ENCODE results near the gene LTBP1. TPM values are rescaled to one million over a fixed set of nuclear protein-coding genes. Genes with fewer than 3 reads are reported as not detected.

Gene LTBP1
- polyA plus RNA-seq, 3 donors = 74.7 to 90.0 (median 83.3) TPM

DNA sequence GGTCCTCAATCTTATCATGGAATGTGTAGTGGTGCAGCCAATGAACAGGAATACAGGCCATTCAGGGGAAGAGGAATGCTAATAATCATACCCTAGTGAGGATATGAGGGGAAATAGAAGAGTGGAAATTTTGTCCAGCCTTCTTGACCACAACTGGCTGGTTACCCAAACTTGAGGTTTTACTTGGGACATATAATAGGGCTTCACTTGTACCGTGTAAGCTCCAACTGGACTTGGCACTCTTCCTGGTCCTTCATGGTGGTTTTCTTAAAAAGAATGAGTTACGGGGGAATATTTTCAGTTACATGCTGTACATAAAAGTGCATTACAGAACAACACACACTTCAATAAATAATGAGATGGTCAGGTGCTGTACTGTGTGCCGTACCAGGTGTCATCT lies 294.8 kb downstream of the LTBP1 start:
- DNase-seq (ENCODE audit: low read depth in 3 of 3, low spot score in 2 of 3) = no peak

DNA sequence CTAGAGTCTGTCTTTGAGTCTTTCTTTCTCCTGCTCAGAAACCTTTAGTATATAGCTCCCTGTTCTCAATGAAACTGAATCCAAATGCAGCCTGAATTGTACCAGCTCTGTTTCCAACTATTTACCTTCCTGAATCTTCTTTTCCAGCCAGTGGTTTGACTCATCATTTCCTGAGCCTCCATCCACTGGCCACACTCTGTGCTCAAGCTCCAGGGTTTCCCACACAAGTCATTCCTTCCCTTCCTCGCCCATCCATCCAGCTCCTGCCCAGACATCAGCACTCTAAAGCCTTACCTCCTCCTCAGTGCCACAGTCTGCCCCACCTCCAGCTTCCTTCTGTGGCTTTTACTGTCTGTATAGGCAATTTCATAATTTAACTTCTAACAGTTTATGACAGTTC lies 296.1 kb downstream of the LTBP1 start:
- no peak for DNase-seq (ENCODE audit: low read depth in 3 of 3, low spot score in 2 of 3)

DNA sequence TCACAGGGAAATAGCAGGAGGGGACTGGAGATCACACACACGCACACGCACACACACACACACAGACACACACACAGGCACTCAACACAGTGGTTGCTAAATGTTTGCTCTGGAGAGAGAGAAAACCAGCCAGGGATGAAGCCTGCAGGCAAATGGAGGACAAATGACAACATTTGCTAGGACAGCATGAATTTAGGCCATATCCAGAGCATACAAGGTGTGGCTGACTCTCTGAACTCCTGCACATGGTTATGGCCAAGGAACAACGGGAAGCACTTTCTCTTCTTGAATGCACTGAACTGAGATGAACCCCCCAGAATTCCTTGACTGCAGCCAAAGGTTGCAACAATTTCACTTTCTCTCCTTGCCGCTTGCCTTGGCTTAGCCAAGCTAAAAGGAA lies 299.7 kb downstream of the LTBP1 start:
- DNase-seq (ENCODE audit: low read depth in 3 of 3, low spot score in 2 of 3) = no peak

DNA sequence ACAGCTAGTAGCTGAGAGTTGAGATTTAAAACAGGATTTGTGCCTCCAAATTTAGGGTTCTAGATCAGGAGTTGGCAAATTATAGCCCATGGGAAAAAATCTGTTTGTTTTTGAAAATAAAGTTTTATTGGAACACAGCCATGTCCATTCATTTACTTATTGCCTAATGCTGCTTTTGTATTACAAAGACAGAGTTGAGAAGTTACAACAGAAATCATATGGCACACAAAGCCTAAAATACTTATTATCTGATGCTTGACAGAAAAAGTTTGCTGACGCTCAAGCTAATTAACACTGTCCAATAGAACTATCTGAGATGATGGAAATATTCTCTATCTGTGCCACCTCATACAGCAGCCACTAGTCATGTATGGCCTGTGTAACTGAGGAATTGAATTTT lies 300.6 kb downstream of the LTBP1 start:
- DNase-seq (ENCODE audit: low read depth in 3 of 3, low spot score in 2 of 3) = no peak

DNA sequence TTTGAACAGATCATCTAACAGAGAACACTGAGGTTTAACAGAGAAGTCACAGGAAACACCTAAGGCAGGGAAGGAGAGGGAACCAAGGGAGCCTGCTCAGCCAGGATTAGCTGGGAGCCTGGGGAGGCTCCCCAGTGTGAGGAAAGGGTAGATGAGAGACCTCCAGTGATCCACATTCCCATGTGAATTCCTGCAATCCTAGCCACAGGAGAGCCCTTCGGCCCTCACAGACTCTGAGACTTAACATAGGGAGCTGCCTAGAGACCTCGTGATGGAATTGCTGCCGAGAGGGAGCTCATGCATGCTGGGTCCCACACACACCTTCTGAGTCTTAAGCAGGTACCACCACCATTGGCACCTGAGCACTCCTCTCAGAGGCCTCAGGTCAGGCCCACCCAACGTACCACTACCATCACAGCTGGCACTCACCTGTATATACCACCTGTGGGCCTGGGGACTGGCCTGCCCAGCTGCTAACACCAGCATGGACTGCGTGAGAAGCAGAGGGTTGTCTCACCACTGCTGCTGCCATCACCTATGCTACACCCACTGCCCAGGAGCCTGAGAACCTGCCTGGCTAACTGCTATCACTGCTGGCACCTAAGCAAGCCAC lies 303.8 kb downstream of the LTBP1 start:
- DNase-seq (ENCODE audit: low read depth in 3 of 3, low spot score in 2 of 3) = no peak

DNA sequence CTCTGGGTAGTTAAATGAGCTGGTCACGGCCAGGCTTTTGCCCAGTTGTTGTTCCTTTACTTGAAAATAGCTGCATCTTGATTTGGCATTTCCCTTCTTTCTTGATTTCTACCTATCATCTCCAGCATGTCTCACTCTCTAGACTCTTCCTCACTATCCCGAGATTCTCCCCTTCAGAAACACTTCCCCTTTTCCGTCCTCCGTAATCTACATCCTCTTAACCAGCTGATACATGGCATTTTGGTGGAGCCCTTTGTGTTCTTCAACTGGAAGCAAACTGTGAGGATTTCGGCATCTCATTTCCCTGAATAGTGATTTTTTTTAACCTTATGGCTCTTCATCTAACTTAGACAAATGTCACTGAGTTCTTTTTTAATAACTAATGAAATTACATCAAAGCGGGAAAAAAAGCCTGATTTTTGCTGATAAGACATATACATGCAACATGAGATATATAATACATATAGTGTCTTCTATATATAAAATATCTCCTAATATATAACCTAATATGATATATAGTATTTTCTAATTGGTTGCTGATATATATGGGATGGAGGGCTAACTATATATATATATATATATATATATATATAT lies 309.5 kb downstream of the LTBP1 start:
- no peak for DNase-seq (ENCODE audit: low read depth in 3 of 3, low spot score in 2 of 3)

DNA sequence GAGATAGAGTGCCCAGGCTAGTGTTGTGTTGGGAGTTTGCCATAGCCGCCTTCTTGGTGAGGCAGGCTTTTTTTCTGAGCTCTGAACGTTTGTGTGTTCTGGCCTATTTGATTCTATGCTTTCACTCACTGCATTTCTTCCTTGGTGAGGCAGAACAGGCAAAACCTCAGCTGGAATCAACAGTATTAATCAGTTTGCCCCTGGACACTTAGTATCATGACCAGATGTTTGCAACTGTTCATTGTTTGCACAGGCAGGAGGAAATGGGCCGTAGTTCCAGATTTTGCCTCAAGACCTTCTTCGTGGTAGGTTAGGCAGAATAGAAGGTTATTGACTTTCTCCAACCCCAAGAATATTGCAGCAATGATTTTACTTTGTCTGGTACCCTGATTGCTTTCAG lies 311.6 kb downstream of the LTBP1 start:
- no peak for DNase-seq (ENCODE audit: low read depth in 3 of 3, low spot score in 2 of 3)

DNA sequence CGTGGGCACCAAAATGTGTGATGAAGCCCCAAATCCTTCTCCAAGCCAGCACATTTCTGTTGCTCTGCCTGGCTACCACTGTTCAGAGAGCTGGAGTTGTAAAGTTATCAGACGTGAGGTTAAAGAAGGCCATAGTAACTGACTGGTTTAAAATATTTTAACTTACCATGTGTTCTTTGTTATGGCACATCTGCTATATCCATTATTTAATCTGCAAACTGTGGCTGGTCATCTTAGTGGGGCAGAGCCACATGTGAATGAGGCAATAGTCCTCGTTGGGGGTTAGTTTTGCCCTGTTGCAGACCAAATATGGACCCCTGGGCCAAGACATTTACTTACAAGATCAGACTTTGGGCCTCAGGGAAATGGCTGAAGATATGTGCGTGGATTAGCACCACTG lies 315.3 kb downstream of the LTBP1 start:
- no peak for DNase-seq (ENCODE audit: low read depth in 3 of 3, low spot score in 2 of 3)

DNA sequence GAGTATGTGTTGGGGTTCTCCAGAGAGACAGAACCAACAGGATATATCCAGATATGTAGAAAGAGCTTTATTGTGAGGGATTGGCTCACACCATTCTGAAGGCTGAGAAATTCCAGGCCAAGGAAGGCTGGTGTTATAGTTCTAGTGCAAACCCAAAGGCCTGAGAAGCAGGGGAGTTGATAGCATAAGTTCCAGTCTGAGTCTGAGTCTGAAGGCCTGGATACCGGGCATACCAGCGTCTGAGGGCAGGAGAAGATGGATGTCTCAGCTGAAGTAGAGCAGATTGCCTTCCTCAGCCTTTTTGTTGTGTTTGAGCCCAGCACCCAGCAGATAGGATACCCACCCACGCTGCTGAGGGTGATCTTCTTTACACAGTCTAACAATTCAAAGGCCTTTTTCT lies 318.0 kb downstream of the LTBP1 start:
- DNase-seq (ENCODE audit: low read depth in 3 of 3, low spot score in 2 of 3) = no peak

DNA sequence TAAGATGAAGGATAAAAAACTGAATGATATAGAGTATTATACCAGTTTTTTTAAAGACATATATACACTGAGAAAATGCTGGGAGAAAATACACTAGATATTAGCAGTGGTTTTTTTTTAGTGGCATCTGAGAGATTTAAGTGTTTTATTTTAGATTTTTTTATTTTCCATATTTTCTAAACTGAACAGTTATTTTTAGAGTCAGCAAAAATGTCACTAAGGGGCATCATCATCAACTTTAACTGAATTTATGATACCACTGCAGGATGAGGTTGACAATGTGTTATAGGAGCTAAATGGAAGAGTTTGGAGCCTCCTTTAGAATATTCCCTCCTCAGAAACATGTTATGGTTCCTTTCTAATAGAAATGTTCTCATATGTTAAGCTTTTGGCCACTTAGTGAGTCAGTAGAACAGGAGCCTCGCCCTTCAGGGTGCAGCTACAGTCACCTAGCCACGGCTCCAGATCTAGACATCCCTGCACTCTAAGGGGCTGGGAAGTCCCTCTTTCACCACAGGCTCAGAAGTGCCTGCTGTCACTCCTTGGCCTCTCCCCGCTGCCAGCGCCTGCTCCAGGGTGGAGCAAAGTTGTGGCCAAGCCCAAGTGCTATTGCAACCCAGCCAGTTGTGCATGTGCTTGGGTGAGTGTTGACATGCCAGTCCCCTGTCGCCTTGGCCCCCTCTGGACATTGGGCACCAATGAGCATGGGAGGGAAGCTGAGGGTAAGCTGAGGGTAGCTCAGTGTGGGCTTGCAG lies 319.0 kb downstream of the LTBP1 start:
- no peak for DNase-seq (ENCODE audit: low read depth in 3 of 3, low spot score in 2 of 3)

DNA sequence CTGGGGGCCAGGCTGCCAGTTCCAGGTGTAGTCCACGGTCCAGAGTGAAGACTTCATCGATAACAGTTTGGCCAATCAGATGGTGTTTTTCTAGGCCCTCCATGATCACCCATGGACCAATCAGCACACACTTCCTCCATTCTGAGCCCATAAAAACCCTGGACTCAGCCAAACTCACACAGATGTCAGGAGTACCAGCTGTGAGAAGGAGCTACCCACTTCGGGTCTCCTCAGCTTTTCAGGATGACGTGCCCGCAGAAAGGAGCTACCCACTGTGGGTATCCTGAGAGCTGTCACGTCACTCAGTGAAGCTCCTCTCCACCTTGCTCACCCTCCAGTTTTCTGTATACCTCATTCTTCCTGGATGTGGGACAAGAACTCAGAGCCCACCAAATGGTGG lies 319.7 kb downstream of the LTBP1 start:
- DNase-seq (ENCODE audit: low read depth in 3 of 3, low spot score in 2 of 3) = no peak

DNA sequence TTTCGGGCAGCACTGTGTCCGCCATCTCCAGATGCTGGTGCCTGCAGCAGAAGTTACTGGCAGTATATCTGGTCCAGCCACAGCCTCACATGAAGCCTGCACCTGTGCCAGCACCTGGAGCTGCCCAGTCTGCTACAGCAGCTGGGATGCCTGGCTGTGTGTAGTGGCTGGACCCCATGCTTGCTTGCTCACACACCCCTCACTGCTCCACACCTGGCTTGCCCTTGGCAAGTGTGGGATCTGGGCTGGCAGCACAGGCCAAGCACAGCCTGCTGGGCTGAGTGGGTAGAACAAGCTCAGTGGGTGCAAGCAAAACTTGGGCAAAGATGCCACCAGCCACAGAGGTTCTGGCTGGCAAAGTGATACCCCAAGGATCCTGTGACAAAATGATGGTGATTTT lies 320.3 kb downstream of the LTBP1 start:
- no peak for DNase-seq (ENCODE audit: low read depth in 3 of 3, low spot score in 2 of 3)

DNA sequence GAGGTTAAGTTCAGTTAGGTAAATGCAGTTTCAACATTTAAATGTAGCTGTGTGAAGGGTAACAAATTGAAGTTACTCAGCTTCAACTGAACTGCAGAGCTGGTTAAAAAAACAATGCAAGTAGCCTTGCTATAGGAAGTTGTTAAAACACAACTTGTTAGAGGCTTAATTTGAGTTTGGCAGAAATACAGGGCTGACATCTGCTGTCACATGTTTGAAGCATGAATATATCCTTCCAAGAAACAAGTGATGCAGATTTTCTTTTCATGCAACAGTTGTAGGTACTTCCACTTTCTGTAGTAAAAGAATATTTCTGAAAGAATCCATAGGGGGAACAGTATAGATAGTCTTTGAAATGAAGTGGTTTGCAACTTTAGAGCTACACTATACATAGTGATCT lies 321.0 kb downstream of the LTBP1 start:
- DNase-seq (ENCODE audit: low read depth in 3 of 3, low spot score in 2 of 3) = no peak

DNA sequence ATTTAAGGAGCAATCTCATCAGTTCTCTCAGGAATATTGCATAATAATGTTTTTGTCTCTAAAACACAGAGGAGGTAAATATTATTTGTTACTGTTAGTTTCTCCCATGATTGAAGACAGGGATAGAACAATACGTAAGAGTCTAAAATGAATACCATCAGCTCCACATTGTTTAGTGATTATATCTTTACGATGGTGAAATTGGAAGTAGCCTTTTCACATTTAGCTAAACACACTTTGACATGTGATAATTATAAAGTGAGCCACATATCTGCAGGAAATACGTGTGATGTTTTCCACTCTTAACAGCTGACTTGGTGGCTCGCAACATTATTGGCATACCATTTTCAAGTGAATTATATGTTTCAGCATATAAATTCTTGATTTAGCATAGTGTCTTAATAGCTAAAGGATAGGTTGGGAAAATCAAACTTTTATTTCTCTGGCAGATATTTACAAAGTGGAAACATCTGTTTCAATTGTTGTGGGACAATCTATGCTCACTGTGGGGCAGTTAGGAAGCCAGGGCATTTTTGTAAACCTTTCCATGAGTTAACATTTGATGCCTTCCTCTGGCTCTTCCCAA lies 321.6 kb downstream of the LTBP1 start:
- DNase-seq (ENCODE audit: low read depth in 3 of 3, low spot score in 2 of 3) = no peak

DNA sequence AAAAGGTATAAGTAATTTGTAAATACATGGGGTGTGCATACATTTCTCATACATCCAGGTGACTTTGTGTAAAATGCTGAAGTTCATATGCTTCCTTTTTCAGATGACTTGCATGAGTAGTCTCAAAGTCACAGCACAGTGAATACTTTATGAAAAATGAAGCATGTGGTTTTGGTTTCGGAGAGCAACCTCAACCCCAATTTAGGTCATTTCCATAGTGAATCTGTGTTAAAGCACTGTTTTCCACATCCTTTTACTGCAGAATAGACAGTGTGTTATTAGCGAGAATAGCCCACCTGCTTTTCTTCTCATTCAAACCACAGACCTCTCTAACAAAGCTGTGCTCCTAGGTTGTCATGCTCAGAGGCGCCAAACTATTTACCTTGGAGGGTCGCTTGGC lies 325.2 kb downstream of the LTBP1 start:
- no peak for DNase-seq (ENCODE audit: low read depth in 3 of 3, low spot score in 2 of 3)

DNA sequence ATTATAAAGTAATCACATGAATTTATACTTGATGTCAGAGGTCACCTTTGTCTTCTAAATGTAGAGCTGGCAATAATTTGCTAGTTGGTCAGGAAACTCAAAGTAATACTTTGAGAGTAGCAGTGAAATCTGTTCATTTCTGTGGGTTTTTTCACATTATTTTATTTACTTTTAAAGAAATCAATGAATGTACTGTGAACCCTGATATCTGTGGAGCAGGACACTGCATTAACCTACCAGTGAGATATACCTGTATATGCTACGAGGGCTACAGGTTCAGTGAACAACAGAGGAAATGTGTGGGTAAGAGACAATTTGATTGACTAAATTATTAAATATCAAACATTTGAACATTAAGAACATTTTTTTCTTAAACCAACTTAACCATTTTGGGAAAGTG lies 326.7 kb downstream of the LTBP1 start:
- DNase-seq (ENCODE audit: low read depth in 3 of 3, low spot score in 2 of 3) = no peak

DNA sequence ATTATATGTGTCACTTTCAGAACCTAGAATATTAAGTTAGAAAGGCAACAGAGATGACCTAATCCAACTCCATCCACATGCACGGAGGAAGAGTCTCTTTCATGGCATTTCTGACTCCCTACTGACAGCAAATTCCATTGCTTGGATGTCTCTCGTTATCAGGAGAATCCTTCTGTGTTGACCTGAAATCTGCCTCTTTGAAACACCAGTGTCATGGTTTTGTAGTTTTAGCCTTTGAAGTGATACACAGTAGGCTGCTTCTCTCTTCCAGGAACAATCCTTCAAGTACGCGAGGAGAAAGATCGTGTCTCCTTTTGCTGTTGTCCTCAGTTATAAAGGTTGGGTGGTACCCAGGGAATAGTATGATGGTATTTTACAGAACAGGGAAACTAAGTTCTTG lies 327.8 kb downstream of the LTBP1 start:
- DNase-seq (ENCODE audit: low read depth in 3 of 3, low spot score in 2 of 3) = no peak

DNA sequence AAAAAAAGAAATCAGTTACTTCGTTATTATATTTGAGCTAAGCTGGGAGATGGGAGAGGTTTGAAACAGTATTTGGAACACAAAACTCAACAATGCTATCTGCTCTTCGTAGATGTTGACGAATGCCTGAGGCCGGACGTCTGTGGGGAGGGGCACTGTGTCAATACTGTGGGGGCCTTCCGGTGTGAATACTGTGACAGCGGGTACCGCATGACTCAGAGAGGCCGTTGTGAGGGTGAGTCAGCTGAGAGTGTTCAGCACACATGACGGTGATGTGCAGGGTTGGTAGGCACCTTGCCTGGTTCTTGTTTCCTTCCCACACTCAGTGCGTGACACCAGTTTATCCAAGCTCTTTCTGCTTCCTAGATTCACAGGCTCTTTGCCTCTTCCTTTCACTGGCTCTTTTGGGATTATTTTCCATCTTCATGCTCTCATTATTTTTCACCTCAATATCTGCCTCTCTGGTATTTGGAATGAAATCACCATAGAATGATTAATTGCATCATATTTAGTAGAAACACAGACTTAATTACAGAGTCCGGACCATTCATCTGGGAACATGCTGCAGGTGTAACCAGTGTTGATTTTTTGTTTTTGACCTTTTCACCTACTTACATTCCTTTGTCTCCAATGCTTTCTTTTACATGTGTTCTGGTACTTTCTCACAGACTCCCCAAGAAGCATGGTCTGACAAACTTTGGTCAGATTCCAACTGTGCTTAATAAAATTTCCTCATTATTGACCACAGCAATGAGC lies 329.1 kb downstream of the LTBP1 start:
- DNase-seq (ENCODE audit: low read depth in 3 of 3, low spot score in 2 of 3) = no peak

DNA sequence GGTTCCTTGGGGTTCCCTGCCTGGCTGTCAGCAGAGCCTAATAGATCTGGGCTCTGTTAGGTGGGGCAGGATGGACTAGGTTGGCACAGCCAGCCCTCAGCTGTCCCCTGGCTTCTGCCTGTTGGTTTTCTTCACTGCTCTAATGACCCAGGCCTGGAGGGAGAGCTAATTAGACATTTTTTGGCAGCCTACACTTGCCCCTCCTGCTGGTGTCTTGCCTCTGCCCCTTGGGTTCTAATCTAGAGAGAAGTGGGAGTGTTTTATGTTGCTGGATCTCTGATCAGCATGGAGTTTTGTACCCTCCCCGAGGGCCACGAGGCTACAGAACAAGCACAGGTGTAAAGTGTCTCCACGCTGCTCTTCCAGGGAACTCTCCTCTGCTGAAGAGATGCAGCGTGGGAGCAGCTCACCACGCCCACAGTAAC lies 330.3 kb downstream of the LTBP1 start:
- DNase-seq (ENCODE audit: low read depth in 3 of 3, low spot score in 2 of 3) = no peak

DNA sequence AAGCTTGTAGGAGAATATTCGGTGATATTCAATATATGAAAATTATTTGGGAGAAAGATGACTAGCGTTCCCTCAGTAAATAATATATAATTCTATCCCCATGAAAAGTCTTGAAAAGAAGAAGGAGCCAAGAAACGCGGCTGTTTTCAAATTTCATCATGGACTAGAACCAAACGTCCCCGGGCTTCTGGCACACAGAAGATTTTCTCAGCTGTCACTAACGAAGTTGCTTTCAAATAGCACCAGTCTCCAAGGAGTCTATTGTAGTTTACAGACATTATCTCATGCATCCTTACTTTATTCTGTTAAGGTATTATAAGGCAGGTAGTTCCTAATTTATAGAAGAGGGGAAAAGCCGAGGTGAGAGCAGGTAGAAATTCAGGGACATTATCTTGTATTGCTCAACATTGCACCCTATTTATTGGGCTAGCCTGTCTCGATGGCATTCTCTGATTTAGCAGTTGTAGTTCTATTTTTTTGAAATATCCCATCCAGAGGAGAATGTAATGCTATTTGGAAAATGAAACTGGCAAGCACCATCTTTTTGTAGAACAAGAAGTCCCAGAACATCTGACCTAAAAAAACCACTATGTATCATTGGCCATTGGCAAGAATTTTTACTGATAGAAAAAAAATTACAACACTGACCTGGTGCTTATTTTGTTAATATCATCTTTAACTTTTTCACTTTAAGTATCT lies 331.6 kb downstream of the LTBP1 start:
- DNase-seq (ENCODE audit: low read depth in 3 of 3, low spot score in 2 of 3) = no peak

DNA sequence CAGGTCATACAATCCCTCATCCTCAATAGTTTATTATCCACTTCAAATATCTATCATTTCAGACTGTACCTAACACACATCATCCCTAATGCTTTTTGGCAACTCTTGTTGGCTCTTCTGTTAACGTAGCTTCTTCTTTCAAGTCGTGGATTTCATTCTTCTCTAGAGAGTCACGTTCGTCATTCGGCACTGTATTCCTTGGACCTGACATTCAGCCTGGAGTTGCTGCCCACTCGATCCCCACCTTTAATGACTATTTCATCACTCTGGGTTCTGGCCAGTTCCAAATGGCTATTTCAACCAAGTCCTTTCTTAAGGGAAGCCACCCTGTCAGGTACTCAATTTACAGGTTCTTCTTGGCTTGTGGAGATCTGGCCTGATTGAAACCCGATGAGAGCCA lies 337.5 kb downstream of the LTBP1 start:
- no peak for DNase-seq (ENCODE audit: low read depth in 3 of 3, low spot score in 2 of 3)
